T-helper 2 cell treated with Interferon-gamma antibody and Interleukin-4, amounts not matched to agents 5 μg/mL and 100 μg/mL, for 36 hours (primary cell): ENCODE measurements around the gene ODF2.
"Not testable (repeated sequence)": the region's sequence is repeated elsewhere in the genome, so short reads cannot be mapped to it uniquely, and the experiment has no call there.

ENCODE experiments used
- DNase-seq: peaks from one replicate; pipeline ENCODE4 v3.0.0; 2021; ENCODE audit warnings: low spot score
- H3K27ac Mint-ChIP-seq: one replicate; pipeline ENCODE4 v1.8.0; 2021; ENCODE audit warnings: mild to moderate bottlenecking, mixed read lengths
- H3K27me3 Mint-ChIP-seq: one replicate; pipeline ENCODE4 v1.8.0; 2021; ENCODE audit warnings: low read depth, mixed read lengths
- H3K36me3 Mint-ChIP-seq: one replicate; pipeline ENCODE4 v1.8.0; 2021; ENCODE audit warnings: low read depth, mixed read lengths
- H3K4me1 Mint-ChIP-seq: one replicate; pipeline ENCODE4 v1.8.0; 2021; ENCODE audit warnings: low read depth, mixed read lengths
- H3K4me3 Mint-ChIP-seq: one replicate; pipeline ENCODE4 v1.8.0; 2022; ENCODE audit warnings: mild to moderate bottlenecking, moderate library complexity, mixed read lengths
- H3K9me3 Mint-ChIP-seq: one replicate; pipeline ENCODE4 v1.8.0; 2021; ENCODE audit warnings: mixed read lengths

Gene ODF2

DNA sequence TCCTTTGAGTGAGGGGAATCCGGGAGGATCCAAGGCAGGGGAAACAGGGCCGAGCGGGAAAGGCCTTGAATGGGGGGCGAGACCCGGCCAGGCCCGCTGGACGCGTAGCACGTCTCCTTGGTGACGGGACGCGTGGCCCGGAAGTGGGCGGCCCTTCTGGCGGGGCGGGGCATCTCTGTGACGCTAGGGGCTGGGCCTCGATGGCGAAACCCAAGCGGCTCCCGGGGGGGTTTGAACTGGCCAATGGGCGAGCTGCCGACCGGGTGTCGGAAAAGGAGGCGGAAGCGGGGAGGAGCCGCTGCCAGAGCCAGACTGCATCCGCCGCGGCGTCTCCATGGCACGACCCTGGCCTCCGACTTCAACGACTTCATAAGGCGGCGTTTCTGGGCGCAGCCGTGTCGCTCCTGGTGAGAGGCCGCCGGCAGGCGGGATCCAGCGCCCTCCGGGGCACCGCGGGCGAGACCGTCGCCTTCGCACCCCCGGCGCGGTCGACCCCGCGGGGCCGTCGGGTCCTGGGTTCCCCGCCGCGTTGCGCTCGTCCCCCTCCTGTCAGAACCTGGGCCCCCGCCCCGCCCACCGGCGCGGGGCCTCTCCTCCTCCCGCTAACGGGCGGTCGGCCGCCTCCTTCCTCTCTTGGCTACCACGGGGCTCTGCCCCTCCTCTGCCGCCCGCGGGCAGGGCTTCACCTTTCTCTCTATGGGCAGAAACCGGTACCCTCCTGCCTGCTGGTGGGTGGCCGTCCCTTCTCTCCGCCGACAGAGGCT, at the start of gene ODF2:
Gene ODF2 (plus strand): TSS at position 158 of the 764 bp plus-strand sequence. CDS start 86 bp downstream, at position 244.
- Mint-ChIP-seq H3K9me3 (no peaks in the 10 kb centered on the region), H3K36me3 (peaks cover 7% of the 10 kb centered on the region), H3K4me3 (peak within 1 kb of the TSS; percentile 84), H3K4me1 (peaks cover 14% of the 10 kb centered on the region), H3K27ac (peak within 1 kb of the TSS; percentile 95), H3K27me3 (peaks cover 2% of the 10 kb centered on the region)
- DNase-seq, result peak; percentile 98

DNA sequence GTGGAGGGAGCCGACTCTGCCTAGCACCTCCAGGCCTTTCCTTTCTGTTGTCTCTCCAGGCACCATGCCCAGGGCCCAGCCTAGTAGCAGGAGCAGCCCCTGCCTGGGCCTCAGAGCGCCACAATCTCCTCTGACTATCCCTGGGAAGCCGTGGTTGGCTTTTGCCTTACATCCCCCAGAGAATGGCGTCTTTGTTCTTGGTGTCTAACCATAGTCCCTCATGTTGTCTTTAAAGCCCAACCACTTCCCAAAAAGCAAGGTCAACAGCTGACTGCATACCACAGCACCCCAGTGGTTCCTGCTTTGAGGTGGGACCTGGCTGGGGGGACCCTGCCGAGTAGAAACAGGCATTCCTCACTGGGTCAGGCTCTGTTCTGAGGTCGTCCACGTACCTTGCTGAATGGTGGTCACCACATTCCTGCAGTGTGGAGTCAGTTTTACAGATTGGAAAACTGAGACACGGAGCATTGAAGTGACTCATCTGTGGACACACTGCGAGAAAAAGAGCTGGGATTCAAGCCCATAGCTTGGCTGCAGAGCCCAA, 48.9 kb upstream of the ODF2 start:
- peaks cover 26% of the 10 kb centered on the region for H3K27me3 Mint-ChIP-seq
- no peaks in the 10 kb centered on the region for H3K4me1 Mint-ChIP-seq
- no peak for DNase-seq
- no peaks in the 10 kb centered on the region for H3K9me3 Mint-ChIP-seq
- H3K36me3 Mint-ChIP-seq, result no peaks in the 10 kb centered on the region
- no peak overlapping the region for H3K27ac Mint-ChIP-seq
- H3K4me3 Mint-ChIP-seq, result no peak overlapping the region

DNA sequence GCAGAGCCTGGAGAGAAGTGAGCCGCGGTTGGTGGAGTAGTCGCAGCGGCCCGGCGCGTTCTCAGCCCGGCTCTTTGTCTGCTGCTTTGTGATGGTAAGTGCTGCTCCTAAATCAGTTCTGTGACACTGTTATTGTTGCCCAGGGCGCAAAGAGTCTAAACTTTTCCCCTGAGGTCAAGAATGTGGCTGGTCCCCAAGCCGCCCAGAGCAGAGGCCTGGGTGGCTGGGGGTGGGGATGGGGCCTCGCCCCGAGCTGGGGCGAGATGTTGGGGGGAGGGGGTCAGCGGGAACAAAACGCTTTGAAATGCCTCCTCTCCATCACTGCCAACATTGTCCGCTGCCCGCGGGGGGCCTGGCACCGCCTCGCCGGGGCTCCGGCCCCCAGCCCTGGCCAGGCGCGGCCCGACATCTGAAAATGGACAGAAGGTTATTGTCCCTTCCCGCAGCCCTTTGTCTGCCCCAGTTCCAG, 46.8 kb upstream of the ODF2 start:
- Mint-ChIP-seq H3K4me1 (no peaks in the 10 kb centered on the region), H3K4me3 (no peak overlapping the region), H3K36me3 (no peaks in the 10 kb centered on the region), H3K27me3 (peaks cover 29% of the 10 kb centered on the region), H3K27ac (no peak overlapping the region), H3K9me3 (no peaks in the 10 kb centered on the region)
- DNase-seq, result no peak

DNA sequence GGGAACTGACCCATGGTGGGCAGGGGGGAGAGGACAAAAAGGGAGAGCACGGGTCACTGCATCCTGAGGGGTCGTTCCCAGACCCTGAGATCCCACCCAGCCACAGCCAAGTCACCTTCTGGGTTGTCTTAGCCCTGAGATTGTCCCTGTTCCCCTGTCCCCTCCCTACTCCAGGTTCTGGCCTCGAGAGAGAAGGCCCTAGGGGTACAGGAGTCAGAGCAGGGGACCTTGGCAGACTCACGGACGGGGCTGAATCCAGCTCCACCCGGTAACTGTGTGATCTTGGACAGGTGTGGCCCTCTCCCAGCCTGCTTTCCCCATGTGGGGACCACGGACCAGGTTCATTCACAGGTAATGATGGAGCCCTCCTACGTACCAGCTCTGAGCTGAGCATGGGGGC, 46.4 kb upstream of the ODF2 start:
- Mint-ChIP-seq H3K36me3 (no peaks in the 10 kb centered on the region), H3K27ac (no peak overlapping the region), H3K9me3 (no peaks in the 10 kb centered on the region), H3K4me3 (no peak overlapping the region), H3K27me3 (peaks cover 29% of the 10 kb centered on the region), H3K4me1 (no peaks in the 10 kb centered on the region)
- no peak for DNase-seq

- Mint-ChIP-seq H3K9me3 (no peaks in the 10 kb centered on the region), H3K36me3 (no peaks in the 10 kb centered on the region), H3K4me3 (no peak overlapping the region), H3K27ac (no peak overlapping the region), H3K4me1 (no peaks in the 10 kb centered on the region), H3K27me3 (peaks cover 34% of the 10 kb centered on the region)
- DNase-seq, result no peak
Observed at GRCh38 chr9:128409978-128410377, 45.8 kb upstream of the ODF2 start.

- no peak overlapping the region for H3K4me3 Mint-ChIP-seq
- H3K36me3 Mint-ChIP-seq, result no peaks in the 10 kb centered on the region
- H3K4me1 Mint-ChIP-seq, result peaks cover 4% of the 10 kb centered on the region
- H3K9me3 Mint-ChIP-seq, result no peaks in the 10 kb centered on the region
- H3K27me3 Mint-ChIP-seq, result peaks cover 48% of the 10 kb centered on the region
- DNase-seq, result no peak
- H3K27ac Mint-ChIP-seq, result no peak overlapping the region
Observed at GRCh38 chr9:128411364-128412119, 44.3 kb upstream of the ODF2 start.

DNA sequence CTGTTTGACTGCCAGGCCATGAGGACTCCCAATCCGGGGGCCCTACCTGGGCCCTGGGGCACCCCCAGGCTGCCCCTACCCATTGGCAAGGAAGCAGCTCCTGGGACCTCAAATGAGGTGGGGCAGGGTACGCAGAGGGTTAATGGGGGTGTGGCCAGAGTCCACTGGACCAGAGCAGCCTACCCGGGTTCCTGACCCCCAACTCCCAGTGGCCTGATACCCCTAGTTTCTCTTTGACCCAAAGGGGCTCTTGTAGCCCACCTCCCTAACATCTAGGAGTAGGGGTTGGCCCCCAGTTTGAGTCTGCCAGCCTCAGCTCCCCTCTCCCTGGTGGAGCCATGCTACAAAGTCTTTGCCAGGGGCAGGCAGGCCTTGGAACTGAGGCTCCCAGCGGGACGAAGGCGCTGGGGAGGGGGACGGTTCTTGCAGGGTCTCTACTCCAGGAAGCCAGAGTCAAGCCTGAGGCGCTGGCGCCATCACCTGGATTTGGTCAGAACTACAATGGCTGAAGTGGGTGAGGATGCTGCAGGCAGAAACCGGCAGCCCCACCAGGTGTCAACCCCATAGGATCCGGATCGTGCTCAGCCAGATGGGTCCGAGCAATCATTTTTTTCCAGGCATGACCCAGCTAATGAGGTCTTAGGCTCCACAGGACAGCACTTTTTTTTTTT, 43.6 kb upstream of the ODF2 start:
- Mint-ChIP-seq H3K4me3 (no peak overlapping the region), H3K36me3 (no peaks in the 10 kb centered on the region)

GRCh38 chr9:128413728-128414127, 42.1 kb upstream of the ODF2 start:
- H3K27ac Mint-ChIP-seq, H3K36me3 Mint-ChIP-seq, DNase-seq, H3K4me3 Mint-ChIP-seq, H3K4me1 Mint-ChIP-seq, H3K9me3 Mint-ChIP-seq: not testable (repeated sequence)
- peaks cover 46% of the 10 kb centered on the region for H3K27me3 Mint-ChIP-seq

More for the DNA sequence above, 43.6 kb upstream of the ODF2 start:
- Mint-ChIP-seq H3K27me3 (peaks cover 47% of the 10 kb centered on the region), H3K9me3 (no peaks in the 10 kb centered on the region), H3K27ac (no peak overlapping the region), H3K4me1 (peaks cover 6% of the 10 kb centered on the region)
- peak; percentile 27 for DNase-seq

GRCh38 chr9:128414461-128414860, 41.3 kb upstream of the ODF2 start:
- H3K36me3 Mint-ChIP-seq, result no peaks in the 10 kb centered on the region
- no peak overlapping the region for H3K27ac Mint-ChIP-seq
- no peak for DNase-seq
- H3K4me3 Mint-ChIP-seq, result no peak overlapping the region
- H3K9me3 Mint-ChIP-seq, result no peaks in the 10 kb centered on the region
- H3K27me3 Mint-ChIP-seq, result peaks cover 51% of the 10 kb centered on the region
- H3K4me1 Mint-ChIP-seq, result peaks cover 6% of the 10 kb centered on the region

- Mint-ChIP-seq H3K9me3 (no peaks in the 10 kb centered on the region), H3K4me3 (no peak overlapping the region), H3K4me1 (peaks cover 6% of the 10 kb centered on the region), H3K27me3 (peaks cover 49% of the 10 kb centered on the region), H3K27ac (no peak overlapping the region), H3K36me3 (no peaks in the 10 kb centered on the region)
- DNase-seq, result no peak
Observed at GRCh38 chr9:128415281-128415680, 40.5 kb upstream of the ODF2 start.

DNA sequence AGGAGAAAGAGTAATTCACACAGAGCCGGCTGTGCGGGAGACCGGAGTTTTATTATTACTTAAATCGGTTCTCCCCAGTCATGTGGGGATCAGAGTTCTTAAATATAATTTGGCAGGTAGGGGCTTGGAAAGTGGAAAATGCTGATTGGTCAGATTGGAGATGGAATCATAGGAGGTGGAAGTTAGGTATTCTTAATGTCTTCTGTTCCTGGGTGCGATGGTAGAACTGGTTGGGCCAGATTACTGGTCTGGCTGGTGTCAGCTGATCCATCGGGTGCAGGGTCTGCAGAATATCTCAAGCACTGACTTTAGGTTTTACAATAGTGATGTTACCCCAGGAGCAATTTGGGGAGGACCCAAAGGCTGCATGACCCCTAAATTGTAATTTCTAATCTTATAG, 39.8 kb upstream of the ODF2 start:
- DNase-seq, result no peak
- H3K9me3 Mint-ChIP-seq, result no peaks in the 10 kb centered on the region
- no peaks in the 10 kb centered on the region for H3K36me3 Mint-ChIP-seq
- H3K27me3 Mint-ChIP-seq, result peaks cover 48% of the 10 kb centered on the region
- peaks cover 6% of the 10 kb centered on the region for H3K4me1 Mint-ChIP-seq
- H3K4me3 Mint-ChIP-seq, result no peak overlapping the region
- H3K27ac Mint-ChIP-seq, result no peak overlapping the region

- Mint-ChIP-seq H3K27me3 (peaks cover 43% of the 10 kb centered on the region), H3K9me3 (no peaks in the 10 kb centered on the region), H3K4me1 (peaks cover 6% of the 10 kb centered on the region), H3K4me3 (no peak overlapping the region), H3K27ac (no peak overlapping the region), H3K36me3 (no peaks in the 10 kb centered on the region)
- no peak for DNase-seq
Observed at GRCh38 chr9:128416432-128417019, 39.3 kb upstream of the ODF2 start.

GRCh38 chr9:128419061-128419925, 36.5 kb upstream of the ODF2 start:
- no peaks in the 10 kb centered on the region for H3K36me3 Mint-ChIP-seq
- no peak overlapping the region for H3K27ac Mint-ChIP-seq
- H3K27me3 Mint-ChIP-seq, result peaks cover 44% of the 10 kb centered on the region
- H3K9me3 Mint-ChIP-seq, result no peaks in the 10 kb centered on the region
- H3K4me3 Mint-ChIP-seq, result peak overlapping the region; percentile 77
- DNase-seq, result no peak
- H3K4me1 Mint-ChIP-seq, result peaks cover 9% of the 10 kb centered on the region
